GM23248 (cell line): Measurements from ENCODE around the gene GRN.

Experiments used
- EZH2 ChIP-seq: fragments of 200-600 bp; sonication (generic); IDR thresholded peaks from 2 replicates; pipeline ENCODE4 v1.6.1; 2018; ENCODE audit warnings: antibody characterized with exemption, mild to moderate bottlenecking; ENCODE audit not compliant: insufficient read depth, poor library complexity, severe bottlenecking
- EZH2phosphoT487 ChIP-seq: fragments of 200-600 bp; sonication (generic); IDR thresholded peaks from 2 replicates; pipeline ENCODE4 v1.6.1; 2018; ENCODE audit warnings: antibody characterized with exemption, moderate library complexity, mild to moderate bottlenecking, low read depth; ENCODE audit not compliant: insufficient read depth

DNA sequence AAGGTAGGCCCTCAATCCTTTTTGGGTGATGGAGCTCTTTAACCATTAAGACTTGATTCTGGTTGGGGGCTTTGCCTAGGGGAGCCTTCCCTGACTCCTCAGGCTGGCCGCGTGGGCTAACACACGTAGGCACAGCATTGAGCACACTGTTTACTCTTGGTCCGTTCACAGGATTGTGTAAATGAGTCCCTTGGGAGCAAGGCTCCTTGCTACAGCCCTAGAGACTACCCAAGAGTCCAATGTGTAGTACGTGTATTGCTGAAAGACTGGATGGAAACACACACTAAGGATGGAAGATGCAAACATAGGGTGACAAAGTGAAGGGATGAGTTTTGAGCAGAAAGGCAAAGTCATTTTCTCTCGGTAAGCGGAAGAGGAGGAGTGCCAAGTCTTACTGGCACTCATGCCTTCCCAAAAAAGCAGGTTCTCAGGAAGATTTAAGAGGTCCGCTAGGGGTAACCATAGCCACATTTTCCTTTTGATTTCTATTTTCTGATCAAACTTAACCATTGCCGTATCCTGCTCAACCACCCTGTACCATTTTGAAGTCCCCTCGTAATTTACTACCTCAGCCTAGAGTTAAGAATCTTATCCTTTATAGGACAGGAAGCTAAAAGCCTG lies 45.3 kb downstream of the GRN start:
- TF ChIP-seq EZH2 = no peak
- no peak for TF ChIP-seq EZH2phosphoT487
